ENCODE results near the gene LMNTD2. TPM values are rescaled to one million over a fixed set of nuclear protein-coding genes. Genes with fewer than 3 reads are reported as not detected.

Gene LMNTD2
- total RNA-seq, 8 experiments from 2014 or later = 0.29 to 5.4 (median 0.88) TPM

DNA sequence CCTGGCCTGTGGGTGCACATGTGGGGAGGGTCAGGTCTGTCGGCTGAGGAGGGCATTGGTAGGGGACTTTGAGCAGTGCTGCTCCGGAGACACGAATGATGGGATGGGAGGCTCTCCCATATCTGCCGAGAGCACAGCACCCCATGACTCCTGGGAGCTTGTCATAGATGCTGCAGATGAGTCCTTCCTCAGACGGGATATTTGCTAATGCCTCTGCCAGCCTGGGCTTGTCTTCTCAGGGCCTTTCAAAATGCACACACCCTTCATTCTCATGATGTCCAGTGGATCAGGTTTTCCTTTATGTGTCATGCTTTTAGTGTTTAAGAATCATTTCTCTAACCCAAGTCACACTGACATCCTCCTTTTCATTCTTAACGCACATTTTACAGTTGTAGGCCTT lies 45.4 kb downstream of the LMNTD2 start:
- peak in 1 of 8 experiments; percentile 1 for ATAC-seq (replicated peaks in 6 of 8)
- H3K27ac ChIP-seq = no peak overlapping the region
- 58 to 100% (median 96%) methylated on average over 1 to 6 of the region's 6 CpGs; no CpG with 5 or more reads in 4 of the 10 experiments for WGBS, 10 experiments
- no peak overlapping the region for H3K4me3 ChIP-seq
- H3K4me1 ChIP-seq (replicated peaks in 1 of 2) = no peaks in the 10 kb centered on the region
- in situ Hi-C loops (cut with MboI; ENCODE audit: low pct_unique_long_range_greater_than_20kb in 2 of 9, low sequenced_read_pairs in 9 of 9, unreplicated experiment in 9 of 9) = no loop called here

DNA sequence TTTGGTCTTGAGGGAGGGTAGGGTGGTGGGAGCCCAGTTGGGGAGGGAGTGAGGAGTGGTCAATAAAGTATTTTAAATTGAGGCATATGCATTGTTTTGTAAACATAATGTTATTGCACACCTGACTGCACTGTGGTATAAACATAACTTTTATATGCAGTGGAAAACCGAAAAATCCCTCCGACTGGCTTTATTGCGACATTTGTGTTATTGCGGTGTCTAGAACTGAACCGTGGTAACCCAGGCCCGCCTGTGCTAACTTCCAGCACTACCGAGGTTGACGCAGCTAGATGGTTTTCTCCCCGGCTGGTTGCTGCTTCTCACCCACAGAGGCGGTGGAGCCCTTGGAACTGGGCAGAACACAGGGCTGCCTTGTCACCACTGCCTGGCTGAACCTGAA lies 45.9 kb downstream of the LMNTD2 start:
- H3K4me3 ChIP-seq = no peak overlapping the region
- no peak for ATAC-seq (replicated peaks in 6 of 8)
- 89 to 100% (median 97%) methylated on average over 2 to 9 of the region's 10 CpGs; no CpG with 5 or more reads in 3 of the 10 experiments for WGBS, 10 experiments
- no peaks in the 10 kb centered on the region for H3K4me1 ChIP-seq (replicated peaks in 1 of 2)
- in situ Hi-C loops (cut with MboI; ENCODE audit: low pct_unique_long_range_greater_than_20kb in 2 of 9, low sequenced_read_pairs in 9 of 9, unreplicated experiment in 9 of 9) = no loop called here
- no peak overlapping the region for H3K27ac ChIP-seq

DNA sequence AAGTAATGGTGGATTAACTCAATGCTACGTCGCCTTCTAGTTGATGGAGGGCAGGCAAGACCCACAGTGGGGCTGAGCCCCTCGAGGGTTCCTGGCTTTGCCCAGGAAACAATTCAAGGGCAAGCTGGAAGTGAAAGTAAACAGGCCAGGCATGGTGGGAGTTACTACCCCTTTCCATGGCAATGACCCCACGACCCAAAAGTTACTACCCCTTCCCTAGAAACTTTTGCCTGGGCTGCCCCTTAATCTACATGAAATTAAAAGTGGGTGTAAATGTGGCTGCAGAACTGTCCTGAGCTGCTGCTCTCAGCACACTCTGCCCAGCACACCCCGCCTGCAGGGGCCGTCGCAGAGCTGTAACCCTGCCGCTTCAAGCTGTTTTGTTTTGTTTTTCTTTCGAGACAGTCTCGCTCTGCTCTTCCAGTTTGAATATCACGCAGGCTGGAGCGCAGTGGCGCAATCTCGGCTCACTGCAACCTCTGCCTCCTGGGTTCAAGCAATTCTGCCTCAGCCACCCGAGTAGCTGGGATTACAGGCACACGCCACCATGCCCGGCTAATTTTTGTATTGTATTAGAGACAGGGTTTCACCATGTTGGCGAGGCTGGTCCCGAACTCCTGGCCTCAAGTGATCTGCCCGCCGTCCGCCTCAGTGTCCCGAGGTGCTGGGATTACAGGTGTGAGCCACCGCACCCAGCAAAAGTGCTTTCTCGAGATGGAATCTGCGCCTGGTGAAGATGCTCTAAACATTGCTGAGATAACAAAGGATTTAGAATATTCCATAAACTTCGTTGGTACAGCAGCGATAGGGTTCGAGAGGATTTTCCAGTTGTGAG lies 47.6 kb downstream of the LMNTD2 start:
- Histone ChIP-seq H3K4me1 (replicated peaks in 1 of 2) (peaks cover 2 to 3% of the 10 kb centered on the region in 2 donors), H3K27ac (no peak overlapping the region), H3K4me3 (no peak overlapping the region)
- 71 to 95% (median 92%) methylated on average over 4 to 19 of the region's 29 CpGs for WGBS, 10 experiments
- peak in 1 of 8 experiments; percentile 8 for ATAC-seq (replicated peaks in 6 of 8)
- in situ Hi-C loops (cut with MboI; ENCODE audit: low pct_unique_long_range_greater_than_20kb in 2 of 9, low sequenced_read_pairs in 9 of 9, unreplicated experiment in 9 of 9) = no loop called here

DNA sequence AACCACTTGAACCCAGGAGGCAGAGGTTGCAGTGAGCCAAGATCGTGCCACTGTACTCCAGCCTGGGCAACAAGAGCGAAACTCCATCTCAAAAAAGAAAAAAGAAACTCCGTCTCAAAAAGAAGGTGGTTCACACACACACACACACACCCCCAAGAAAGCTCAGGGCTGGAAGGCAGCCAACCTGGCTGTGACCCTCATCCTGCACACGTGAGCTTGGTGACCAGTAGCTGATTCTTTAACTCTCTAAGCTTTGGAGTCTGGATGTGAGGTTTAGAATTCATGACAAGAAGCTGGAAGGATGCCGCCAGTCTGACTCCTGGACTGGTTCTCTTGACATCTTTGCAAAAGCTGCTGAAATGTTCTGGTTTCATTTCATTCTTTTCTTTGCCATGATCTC lies 51.6 kb downstream of the LMNTD2 start:
- Histone ChIP-seq H3K4me1 (replicated peaks in 1 of 2) (peaks cover 17 to 18% of the 10 kb centered on the region in 2 donors), H3K27ac (no peak overlapping the region), H3K4me3 (no peak overlapping the region)
- 73 to 100% (median 100%) methylated on average over 1 to 3 of the region's 5 CpGs; no CpG with 5 or more reads in 2 of the 10 experiments for WGBS, 10 experiments
- ATAC-seq (replicated peaks in 6 of 8) = no peak
- in situ Hi-C loops (cut with MboI; ENCODE audit: low pct_unique_long_range_greater_than_20kb in 2 of 9, low sequenced_read_pairs in 9 of 9, unreplicated experiment in 9 of 9) = no loop called here

DNA sequence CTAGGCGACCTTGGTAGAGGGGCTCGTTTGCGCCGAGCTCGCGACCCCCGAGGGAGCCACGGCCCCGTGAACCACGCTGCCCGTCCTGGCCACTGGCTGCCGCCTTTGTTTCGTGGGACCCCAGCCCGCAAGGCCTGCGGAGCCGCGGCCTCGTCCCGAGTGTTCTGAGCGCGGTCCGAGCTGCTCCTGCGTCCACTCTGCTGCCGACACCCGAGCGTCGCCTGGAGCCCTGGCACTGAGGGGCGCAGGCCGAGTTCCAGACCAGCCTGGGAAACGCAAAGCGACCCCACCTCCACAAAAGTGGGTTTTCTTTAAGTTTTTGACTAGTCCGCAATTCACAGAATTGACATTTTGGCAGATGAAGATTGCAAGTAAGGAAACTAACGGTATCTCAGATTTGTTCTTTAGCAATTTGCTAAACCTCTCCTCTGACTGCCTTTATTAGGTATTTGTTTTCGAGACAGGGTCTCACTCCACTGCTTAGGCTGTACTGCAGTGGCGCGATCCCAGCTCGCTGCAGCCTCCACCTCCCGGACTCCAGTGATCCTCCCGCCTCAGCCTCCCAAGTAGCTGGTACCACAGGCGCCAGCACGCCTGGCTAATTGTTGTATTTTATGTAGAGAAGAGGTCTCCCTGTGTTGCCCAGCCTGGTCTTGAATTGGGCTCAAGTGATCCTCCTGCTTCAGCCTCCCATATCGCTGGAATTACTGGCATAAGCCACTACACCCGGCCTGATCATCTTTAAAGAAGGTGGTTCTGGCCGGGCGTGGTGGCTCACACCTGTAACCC lies 52.6 kb downstream of the LMNTD2 start:
- H3K4me3 ChIP-seq = peak overlapping the region; percentile 83 to 99 (median 94)
- peak overlapping the region; percentile 83 to 99 for H3K27ac ChIP-seq
- H3K4me1 ChIP-seq (replicated peaks in 1 of 2) = peaks cover 17 to 18% of the 10 kb centered on the region in 2 donors
- WGBS, 10 experiments = 17 to 100% (median 33%) methylated on average over 1 to 27 of the region's 45 CpGs; no CpG with 5 or more reads in 1 of the 10 experiments
- peak in 5 of 8 experiments; percentile 0 to 4 (median 3) for ATAC-seq (replicated peaks in 6 of 8)
- in situ Hi-C loops (cut with MboI; ENCODE audit: low pct_unique_long_range_greater_than_20kb in 2 of 9, low sequenced_read_pairs in 9 of 9, unreplicated experiment in 9 of 9) = no loop called here

DNA sequence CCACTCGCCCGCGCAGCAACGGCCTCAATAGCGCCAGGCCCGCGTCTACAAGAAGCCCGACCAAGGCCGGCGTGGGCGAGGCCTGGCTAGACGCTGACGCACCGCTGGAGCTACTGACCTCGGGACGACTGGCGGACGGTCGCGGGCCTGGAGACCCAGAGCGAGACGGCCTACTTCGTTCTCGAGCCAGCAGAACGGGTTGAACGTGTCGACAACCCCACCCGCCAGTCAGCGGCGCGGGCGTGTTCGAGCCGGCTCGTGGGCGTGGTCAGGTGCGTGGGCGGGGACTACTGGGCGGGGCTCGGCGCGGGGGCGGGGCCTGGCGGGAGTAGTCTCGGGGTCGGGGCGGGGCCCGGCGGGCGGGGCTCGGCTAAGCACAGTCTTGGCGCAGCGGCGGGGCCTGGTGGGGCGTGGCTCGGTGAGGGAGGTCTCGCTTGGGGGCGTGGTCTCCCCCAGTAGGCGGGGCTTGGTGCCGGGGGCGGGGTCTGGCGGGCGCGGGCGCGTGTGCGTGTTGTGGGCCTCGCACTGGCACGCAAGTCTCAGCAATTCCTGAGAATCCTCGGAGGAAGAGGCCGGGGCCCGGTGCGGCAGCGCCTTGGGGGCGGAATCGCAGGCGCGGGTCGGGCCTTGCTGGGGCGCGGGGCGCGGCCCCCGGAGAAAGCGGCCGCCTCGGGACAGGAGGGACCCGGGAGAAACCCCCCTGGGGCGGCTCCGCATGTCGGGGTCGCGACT lies 53.4 kb downstream of the LMNTD2 start, which contains the start of gene RNH1:
Gene RNH1, minus strand, starts transcription at position 248 of the 732 bp plus-strand sequence. CDS start 5,080 bp downstream, outside the sequence.
- Histone ChIP-seq H3K4me3 (peak within 1 kb of the TSS; percentile 83 to 99 (median 94)), H3K4me1 (replicated peaks in 1 of 2) (peaks cover 17 to 18% of the 10 kb centered on the region in 2 donors), H3K27ac (peak within 1 kb of the TSS; percentile 99)
- WGBS, 10 experiments = no CpG with 5 or more reads among the region's 93 CpGs
- peak; percentile 25 to 77 (median 68) for ATAC-seq (replicated peaks in 6 of 8)
- in situ Hi-C loops (cut with MboI; ENCODE audit: low pct_unique_long_range_greater_than_20kb in 2 of 9, low sequenced_read_pairs in 9 of 9, unreplicated experiment in 9 of 9) = no loop called here

DNA sequence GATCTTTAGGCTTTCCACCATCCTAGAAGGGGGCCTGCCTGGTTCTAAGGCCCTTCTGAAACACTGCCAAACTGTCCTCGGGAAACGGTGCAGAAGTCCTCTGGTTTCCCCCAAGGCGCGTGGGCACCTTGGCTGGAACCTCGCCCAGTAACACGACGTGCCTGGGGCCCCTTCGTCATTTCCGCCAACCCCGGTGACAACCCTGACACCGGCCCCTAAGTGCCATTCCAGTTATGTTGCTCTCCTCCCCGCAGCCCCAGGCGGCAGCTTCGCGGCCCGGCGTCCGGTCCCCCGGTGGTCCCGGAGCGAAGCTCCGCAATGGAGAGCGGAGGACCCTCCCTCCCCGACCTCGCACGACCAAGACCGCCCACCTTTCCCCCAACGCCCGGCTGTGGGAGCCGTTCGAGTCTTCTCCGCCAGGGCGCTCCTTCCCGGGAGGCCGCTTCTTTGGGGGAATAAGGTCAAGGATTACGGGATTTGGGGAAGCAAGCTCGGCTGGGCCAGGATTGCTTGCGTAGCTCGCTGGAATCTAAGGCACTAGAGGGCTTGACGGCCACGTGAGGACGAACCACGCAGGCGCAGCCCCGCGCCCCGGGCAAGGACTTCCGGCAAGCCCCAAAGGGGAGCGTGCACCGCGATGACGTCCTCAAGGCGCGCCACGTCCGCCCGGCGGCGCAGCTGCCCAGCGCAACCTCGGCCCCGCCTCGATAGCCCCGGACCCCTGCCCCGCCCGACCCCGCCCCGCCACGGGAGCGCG lies 54.1 kb downstream of the LMNTD2 start:
- in situ Hi-C loops (cut with MboI; ENCODE audit: low pct_unique_long_range_greater_than_20kb in 2 of 9, low sequenced_read_pairs in 9 of 9, unreplicated experiment in 9 of 9) = no loop called here
- 0 to 7% (median 0%) methylated on average over 2 to 9 of the region's 71 CpGs; no CpG with 5 or more reads in 4 of the 10 experiments for WGBS, 10 experiments
- peak; percentile 47 to 83 (median 78) for ATAC-seq (replicated peaks in 6 of 8)
- peaks cover 17 to 18% of the 10 kb centered on the region in 2 donors for H3K4me1 ChIP-seq (replicated peaks in 1 of 2)
- peak overlapping the region; percentile 83 to 99 (median 94) for H3K4me3 ChIP-seq
- peak overlapping the region; percentile 99 for H3K27ac ChIP-seq

DNA sequence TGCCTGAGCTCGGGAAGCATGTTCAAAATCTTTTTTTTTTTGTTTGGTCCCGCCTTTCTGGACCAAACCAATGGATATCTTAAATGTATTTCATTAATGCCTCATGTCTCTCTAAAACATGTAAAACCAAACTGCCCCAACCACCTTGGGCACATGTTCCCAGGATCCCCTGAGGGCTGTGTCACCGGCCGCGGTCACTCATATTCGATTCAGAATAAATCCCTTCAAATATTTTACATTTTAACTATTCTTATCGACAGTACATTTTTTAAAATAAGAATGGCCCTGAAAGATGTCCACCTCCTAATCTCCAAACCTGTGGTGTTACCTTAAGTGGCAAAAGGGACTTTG lies 55.6 kb downstream of the LMNTD2 start:
- no peak for ATAC-seq (replicated peaks in 6 of 8)
- Histone ChIP-seq H3K27ac (no peak overlapping the region), H3K4me1 (replicated peaks in 1 of 2) (peaks cover 17 to 18% of the 10 kb centered on the region in 2 donors), H3K4me3 (peak overlapping the region in 2 of 5 donors; percentile 83 to 94)
- in situ Hi-C loops (cut with MboI; ENCODE audit: low pct_unique_long_range_greater_than_20kb in 2 of 9, low sequenced_read_pairs in 9 of 9, unreplicated experiment in 9 of 9) = no loop called here
- 13 to 100% (median 54%) methylated on average over 1 to 6 of the region's 7 CpGs for WGBS, 10 experiments

Other genes with a start within 250 kb of the LMNTD2 start
- gene IFITM1, start 246.7 kb downstream of the LMNTD2 start, total RNA-seq = 1,000 to 10,000 TPM in 2 of 8 experiments, 100 to 1,000 TPM in 2, under 1 TPM in 1, not detected in 3; 0.16 to 1,915 (median 317) TPM
- 1,000 to 10,000 TPM in 1 of 8 experiments, 100 to 1,000 TPM in 3, 10 to 100 TPM in 1, 1 to 10 TPM in 3; 1.1 to 1,534 (median 213) TPM for gene IFITM3, start 239.9 kb downstream of the LMNTD2 start, total RNA-seq
- gene B4GALNT4, start 191.2 kb downstream of the LMNTD2 start, total RNA-seq = 100 to 1,000 TPM in 1 of 8 experiments, 10 to 100 TPM in 6, 1 to 10 TPM in 1; 9.7 to 103 (median 70.9) TPM
- 10 to 100 TPM in 1 of 8 experiments, 1 to 10 TPM in 3, under 1 TPM in 3, not detected in 1; 0.21 to 24.4 (median 3.2) TPM for gene PKP3, start 166.5 kb downstream of the LMNTD2 start, total RNA-seq
- gene SIGIRR, start 145.7 kb downstream of the LMNTD2 start, total RNA-seq = 100 to 1,000 TPM in 1 of 8 experiments, 10 to 100 TPM in 7; 19.5 to 131 (median 28.5) TPM
- 1 to 10 TPM in 3 of 8 experiments, under 1 TPM in 4, not detected in 1; 0.11 to 4.3 (median 0.60) TPM for gene ANO9, start 118.7 kb downstream of the LMNTD2 start, total RNA-seq
- gene PTDSS2, start 110.5 kb downstream of the LMNTD2 start, total RNA-seq = 10 to 100 TPM; 11.4 to 37.9 (median 21.2) TPM
- 100 to 1,000 TPM in 4 of 8 experiments, 10 to 100 TPM in 4; 55.8 to 181 (median 94.8) TPM for gene RNH1, start 53.5 kb downstream of the LMNTD2 start, total RNA-seq
- gene HRAS, start 25.2 kb downstream of the LMNTD2 start, total RNA-seq = 10 to 100 TPM; 38.5 to 96.1 (median 57.2) TPM
- gene LRRC56, start 23.2 kb downstream of the LMNTD2 start, total RNA-seq = 1 to 10 TPM in 6 of 8 experiments, under 1 TPM in 2; 0.75 to 7.6 (median 1.8) TPM
- 10 to 100 TPM in 1 of 8 experiments, 1 to 10 TPM in 7; 4.6 to 10.4 (median 7.0) TPM for gene RASSF7, start 232 bp upstream of the LMNTD2 start, total RNA-seq
- 10 to 100 TPM; 11.9 to 32.0 (median 16.0) TPM for gene PHRF1, start 15.7 kb upstream of the LMNTD2 start, total RNA-seq
- 10 to 100 TPM; 10.2 to 27.9 (median 17.0) TPM for gene IRF7, start 55.2 kb upstream of the LMNTD2 start, total RNA-seq
- gene CDHR5, start 64.2 kb upstream of the LMNTD2 start, total RNA-seq = 1 to 10 TPM in 3 of 8 experiments, under 1 TPM in 5; 0.31 to 1.3 (median 0.51) TPM
- gene SCT, start 66.4 kb upstream of the LMNTD2 start, total RNA-seq = not detected
- gene DRD4, start 76.5 kb upstream of the LMNTD2 start, total RNA-seq = 1 to 10 TPM in 1 of 8 experiments, under 1 TPM in 4, not detected in 3; 0.22 to 1.8 (median 0.93) TPM
- 10 to 100 TPM; 38.5 to 81.6 (median 54.3) TPM for gene DEAF1, start 134.5 kb upstream of the LMNTD2 start, total RNA-seq
- gene TMEM80, start 135.1 kb upstream of the LMNTD2 start, total RNA-seq = 10 to 100 TPM; 11.8 to 47.1 (median 20.9) TPM
- gene EPS8L2, start 145.5 kb upstream of the LMNTD2 start, total RNA-seq = 10 to 100 TPM in 3 of 8 experiments, 1 to 10 TPM in 5; 1.2 to 41.9 (median 7.9) TPM
- gene TALDO1, start 186.7 kb upstream of the LMNTD2 start, total RNA-seq = 100 to 1,000 TPM in 3 of 8 experiments, 10 to 100 TPM in 5; 62.3 to 304 (median 94.6) TPM
- gene GATD1, start 216.7 kb upstream of the LMNTD2 start, total RNA-seq = 10 to 100 TPM; 22.8 to 70.1 (median 38.0) TPM
- gene CEND1, start 229.4 kb upstream of the LMNTD2 start, total RNA-seq = 10 to 100 TPM in 5 of 8 experiments, 1 to 10 TPM in 3; 1.8 to 21.7 (median 15.3) TPM
- gene SLC25A22, start 237.5 kb upstream of the LMNTD2 start, total RNA-seq = 10 to 100 TPM; 21.4 to 45.6 (median 31.7) TPM
- gene PIDD1, start 244.5 kb upstream of the LMNTD2 start, total RNA-seq = 10 to 100 TPM in 6 of 8 experiments, 1 to 10 TPM in 2; 9.0 to 20.0 (median 12.4) TPM
- gene RPLP2, start 249.2 kb upstream of the LMNTD2 start, total RNA-seq = 1,000 to 10,000 TPM; 1,135 to 2,145 (median 1,757) TPM